Hepatocyte (in vitro differentiated cells): Measurements from ENCODE around the gene EPHB1.

Experiments used
- EZH2 ChIP-seq: fragments of 200-600 bp; sonication (generic); IDR thresholded peaks from 2 replicates; pipeline ENCODE4 v1.6.1; 2016; ENCODE audit warnings: antibody characterized with exemption, mild to moderate bottlenecking, borderline replicate concordance
- EZH2phosphoT487 ChIP-seq: fragments of 200-600 bp; sonication (generic); IDR thresholded peaks from one replicate; pipeline ENCODE4 v1.6.1; 2018; ENCODE audit warnings: antibody characterized with exemption, mild to moderate bottlenecking, low read depth, moderate library complexity; ENCODE audit not compliant: unreplicated experiment, severe bottlenecking
- TF ChIP-seq, protein P1 (sequence below): fragments of 200-600 bp; sonication (generic); IDR thresholded peaks from 2 replicates; pipeline ENCODE4 v1.5.1; 2016; ENCODE audit warnings: antibody characterized with exemption, mild to moderate bottlenecking; ENCODE audit not compliant: poor library complexity

GRCh38 chr3:134863915-134864314 is 68.9 kb downstream of the EPHB1 start:
- TF ChIP-seq, protein P1, sequence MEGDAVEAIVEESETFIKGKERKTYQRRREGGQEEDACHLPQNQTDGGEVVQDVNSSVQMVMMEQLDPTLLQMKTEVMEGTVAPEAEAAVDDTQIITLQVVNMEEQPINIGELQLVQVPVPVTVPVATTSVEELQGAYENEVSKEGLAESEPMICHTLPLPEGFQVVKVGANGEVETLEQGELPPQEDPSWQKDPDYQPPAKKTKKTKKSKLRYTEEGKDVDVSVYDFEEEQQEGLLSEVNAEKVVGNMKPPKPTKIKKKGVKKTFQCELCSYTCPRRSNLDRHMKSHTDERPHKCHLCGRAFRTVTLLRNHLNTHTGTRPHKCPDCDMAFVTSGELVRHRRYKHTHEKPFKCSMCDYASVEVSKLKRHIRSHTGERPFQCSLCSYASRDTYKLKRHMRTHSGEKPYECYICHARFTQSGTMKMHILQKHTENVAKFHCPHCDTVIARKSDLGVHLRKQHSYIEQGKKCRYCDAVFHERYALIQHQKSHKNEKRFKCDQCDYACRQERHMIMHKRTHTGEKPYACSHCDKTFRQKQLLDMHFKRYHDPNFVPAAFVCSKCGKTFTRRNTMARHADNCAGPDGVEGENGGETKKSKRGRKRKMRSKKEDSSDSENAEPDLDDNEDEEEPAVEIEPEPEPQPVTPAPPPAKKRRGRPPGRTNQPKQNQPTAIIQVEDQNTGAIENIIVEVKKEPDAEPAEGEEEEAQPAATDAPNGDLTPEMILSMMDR: no peak
- TF ChIP-seq EZH2: no peak
- no peak for TF ChIP-seq EZH2phosphoT487
